Dermis microvascular lymphatic vessel endothelial cell (primary cell): Measurements from ENCODE around the gene CPSF4L. TPM values are rescaled to one million over a fixed set of nuclear protein-coding genes. Genes with fewer than 3 reads are reported as not detected.
"Not testable (repeated sequence)": the region's sequence is repeated elsewhere in the genome, so short reads cannot be mapped to it uniquely, and the experiment has no call there.

Source experiments
- DNase-seq, 2 donors: peaks; one replicate each; pipeline versions ENCODE4 v3.0.0 to v3.0.0-alpha.2; 2010; ENCODE audit warnings: low read depth in 2 of 2
- total RNA-seq: library from RNA; depleted of rRNA; stranded (reverse); fragments of >200 nt; gene quantifications from 2 replicates; pipeline ENCODE4 v1.2.1, GENCODE V29; 2014

The CPSF4L gene
- not detected in 2 replicates for total RNA-seq

- no peak for DNase-seq
Observed at GRCh38 chr17:73261617-73261951, at the start of gene CPSF4L. CPSF4L (minus strand) TSS chr17:73261880; CDS start chr17:73261818, 62 bp downstream.

DNA sequence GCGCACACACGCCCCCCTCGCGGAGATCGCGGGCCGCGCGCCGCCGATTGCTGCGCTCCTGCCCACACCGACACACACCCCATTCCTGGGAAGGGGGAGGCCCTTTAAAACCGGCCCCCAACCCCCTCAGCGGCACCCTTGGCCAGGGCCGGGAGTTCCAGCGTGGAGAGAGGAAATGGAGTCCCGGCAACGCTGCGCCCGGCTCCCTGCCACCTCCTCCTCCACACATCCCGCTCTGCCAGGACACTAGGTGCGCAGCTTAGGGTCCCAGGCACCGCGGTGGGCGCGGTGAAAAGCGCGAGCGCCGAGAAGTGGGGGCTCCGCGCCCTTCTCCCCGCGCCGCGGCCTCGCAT lies 49.7 kb upstream of the CPSF4L start:
- no peak for DNase-seq

DNA sequence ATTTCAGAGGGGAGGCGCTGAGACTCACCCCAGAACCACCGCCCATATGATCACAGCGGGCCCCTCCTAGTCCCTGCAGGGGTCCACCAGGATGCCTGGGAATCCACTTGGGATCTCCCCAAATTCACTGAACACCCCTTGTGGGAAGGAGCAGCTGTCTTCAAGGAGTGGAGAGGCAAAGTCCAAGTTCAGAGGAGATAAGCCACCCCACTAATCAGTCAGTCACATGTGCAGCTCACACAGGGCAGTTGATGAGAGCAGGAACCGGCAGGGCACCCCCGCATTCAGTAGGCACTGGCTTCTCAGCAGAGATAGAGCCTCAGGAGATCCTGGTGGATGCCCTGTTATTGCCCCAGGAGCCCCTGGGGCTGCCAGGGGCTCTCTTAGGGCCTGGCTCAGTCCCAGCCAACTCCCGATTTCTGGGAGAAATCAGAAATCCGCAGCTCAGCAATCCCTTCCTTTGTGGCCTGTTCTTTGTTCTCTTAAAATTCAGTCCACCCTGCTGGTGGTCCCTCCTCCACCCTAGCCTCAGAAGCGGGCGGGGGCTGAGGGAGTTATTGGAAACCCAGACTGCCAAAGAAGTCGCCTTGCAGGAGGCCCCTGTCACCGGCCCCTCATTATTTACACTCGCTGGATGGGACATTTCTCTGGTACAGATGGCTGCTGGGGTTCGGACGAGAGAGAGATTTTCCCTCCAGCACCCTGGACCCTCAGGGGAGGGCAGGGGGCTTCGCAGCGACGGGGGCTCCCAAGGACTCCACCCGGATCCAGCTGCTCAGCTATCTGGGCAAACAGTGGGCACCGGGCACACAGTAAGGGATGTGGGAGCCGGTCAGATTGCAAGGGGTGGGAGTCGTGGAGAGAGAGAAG lies 48.3 kb upstream of the CPSF4L start:
- no peak for DNase-seq

DNA sequence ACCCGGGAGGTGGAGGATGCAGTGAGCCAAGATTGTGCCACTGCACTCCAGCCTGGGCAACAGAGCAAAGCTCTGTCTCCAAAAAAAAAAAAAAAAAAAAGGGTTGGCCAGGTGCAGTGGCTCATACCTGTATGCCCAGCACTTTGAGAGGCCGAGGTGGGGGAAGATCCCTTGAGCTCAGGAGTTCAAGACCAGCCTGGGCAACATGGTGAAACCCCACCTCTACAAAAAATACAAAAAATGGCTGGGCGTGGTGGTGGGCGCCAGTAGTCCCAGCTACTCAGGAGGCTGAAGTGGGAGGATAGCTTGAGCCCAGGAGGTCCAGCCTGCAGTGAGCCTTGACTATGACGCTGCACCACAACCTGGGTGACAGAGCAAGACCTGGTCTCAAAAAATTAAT lies 47.3 kb upstream of the CPSF4L start:
- not testable (repeated sequence) for DNase-seq

DNA sequence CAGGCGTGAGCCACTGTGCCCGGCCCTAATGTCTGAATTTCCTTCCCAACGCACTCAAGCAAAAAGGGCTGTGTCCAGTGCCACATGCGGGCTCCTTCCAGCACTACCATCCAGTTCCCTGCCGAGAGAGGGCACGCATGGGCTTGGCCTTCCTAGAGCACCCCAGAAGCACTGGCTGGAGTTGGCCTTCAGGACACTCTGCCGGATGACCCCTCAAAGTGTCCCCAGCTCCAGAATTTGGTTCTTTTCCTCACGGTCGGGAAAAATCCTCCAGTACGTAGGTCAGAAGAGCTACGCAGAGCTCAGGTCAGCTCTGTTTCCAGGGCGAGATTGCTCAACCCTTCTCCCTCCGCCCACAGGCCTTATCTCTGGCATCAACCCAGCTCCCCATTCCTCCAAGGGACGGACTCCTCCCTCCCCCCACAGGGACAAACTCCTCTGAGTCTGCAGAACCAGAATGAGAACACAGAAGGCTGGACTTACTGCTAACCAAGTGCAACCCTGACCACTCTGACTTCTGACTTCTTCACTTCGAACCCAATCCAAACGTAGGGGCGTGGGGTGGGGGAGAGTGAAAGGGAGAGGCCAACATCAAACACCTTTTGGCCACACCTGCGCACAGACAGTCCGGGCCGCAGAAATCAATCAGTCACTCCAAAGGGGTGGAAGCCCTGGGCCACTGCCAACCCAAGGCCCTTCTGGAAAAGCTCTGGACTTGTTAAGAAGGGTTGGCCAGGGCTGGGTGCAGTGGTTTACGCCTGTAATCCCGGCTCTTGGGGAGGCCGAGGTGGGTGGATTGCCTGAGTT lies 46.5 kb upstream of the CPSF4L start:
- DNase-seq: peak in 1 of 2 donors; percentile 37

GRCh38 chr17:73307130-73307529 lies 45.5 kb upstream of the CPSF4L start:
- DNase-seq: no peak

DNA sequence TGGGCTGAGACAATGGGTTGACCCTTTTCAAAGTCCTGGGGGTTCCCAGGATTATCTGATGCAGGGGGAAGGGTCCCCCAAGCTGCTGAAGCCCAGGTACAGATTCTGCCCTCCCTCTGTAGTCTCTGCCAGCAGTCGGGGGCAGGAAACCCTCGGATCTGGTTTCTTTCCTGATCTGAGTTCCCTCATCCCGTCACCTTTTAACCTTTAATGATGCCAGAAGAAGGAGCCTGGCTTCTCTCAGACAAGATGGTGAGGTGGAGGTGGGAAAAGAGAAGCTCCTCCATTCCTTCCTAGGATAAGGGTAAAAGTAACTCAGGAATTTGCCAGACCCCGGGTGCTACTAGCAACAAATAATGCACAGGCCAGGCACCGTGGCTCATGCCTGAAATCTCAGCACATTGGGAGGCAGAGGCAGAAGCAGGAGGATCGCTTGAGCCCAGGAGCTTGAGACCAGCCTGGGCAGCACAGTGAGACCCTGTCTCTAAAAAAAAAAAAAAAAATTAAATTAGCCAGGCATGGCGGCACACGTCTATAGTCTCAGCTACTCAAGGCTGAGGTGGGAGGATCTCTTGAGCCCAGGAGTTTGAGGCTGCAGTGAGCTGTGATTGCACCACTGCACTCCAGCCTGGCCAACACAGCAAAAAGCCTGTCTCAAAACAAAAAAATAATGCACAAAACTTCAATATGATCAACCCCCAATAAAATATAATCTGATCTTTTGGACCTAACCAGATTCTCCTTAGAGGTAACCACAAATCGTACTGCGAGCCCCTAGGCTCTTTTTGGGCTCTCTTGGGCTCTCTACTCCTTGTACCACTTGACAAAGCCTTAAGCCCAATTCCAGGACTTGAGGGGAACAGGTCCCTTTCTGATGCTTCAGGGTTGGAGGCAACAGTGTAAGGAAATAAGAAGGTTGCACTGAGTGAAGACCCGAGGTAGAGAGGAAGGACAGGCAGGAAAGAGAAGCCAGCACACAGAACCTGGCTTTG lies 44.5 kb upstream of the CPSF4L start:
- DNase-seq: no peak

GRCh38 chr17:73304971-73305812 lies 43.5 kb upstream of the CPSF4L start:
- peak; percentile 20 to 74 for DNase-seq

DNA sequence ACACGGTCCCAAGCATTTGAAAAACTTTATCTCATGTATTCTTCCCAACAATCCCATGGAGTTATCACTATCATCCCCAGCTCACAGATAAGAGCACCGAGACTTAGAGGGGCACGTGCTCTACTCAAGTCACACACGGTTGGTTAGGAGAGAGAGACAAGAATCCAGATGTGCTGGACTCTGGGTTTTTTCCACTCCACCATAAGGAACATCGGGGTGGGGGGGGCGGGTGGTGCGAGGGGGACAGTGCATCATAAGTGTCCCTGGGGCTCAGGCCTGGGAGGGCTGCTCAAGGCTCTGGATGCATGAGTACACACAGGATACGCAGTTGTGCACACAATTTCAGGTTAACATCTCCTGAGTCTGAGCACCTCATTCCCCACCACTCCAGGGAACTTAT lies 42.8 kb upstream of the CPSF4L start:
- no peak for DNase-seq

- DNase-seq: no peak
Observed at GRCh38 chr17:73302189-73302588, 40.5 kb upstream of the CPSF4L start.

DNA sequence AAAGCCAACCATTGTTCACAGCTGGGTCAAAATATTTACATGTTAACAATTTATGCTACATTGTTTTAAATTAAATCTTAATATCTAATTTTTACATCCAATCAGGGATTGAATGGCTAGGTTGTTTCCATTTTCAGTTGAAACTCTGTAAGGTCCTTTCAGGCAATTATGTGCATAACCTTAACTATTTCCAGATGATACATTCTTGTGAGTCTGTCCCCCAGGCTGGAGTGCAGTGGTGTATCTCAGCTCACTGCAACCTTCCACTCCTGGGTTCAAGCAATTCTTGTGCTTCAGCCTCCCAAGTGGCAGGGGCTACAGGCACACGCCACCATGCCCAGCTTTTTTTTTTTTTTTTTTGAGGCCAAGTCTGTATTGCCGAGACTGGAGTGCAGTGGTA lies 39.7 kb upstream of the CPSF4L start:
- DNase-seq: no peak

- no peak for DNase-seq
Observed at GRCh38 chr17:73300392-73300791, 38.7 kb upstream of the CPSF4L start.

GRCh38 chr17:73297934-73298861 lies 36.5 kb upstream of the CPSF4L start:
- no peak for DNase-seq

- DNase-seq: no peak
Observed at GRCh38 chr17:73293480-73293911, 31.8 kb upstream of the CPSF4L start.

- no peak for DNase-seq
Observed at GRCh38 chr17:73293031-73293430, 31.4 kb upstream of the CPSF4L start.

- DNase-seq: peak; percentile 85 to 92
Observed at GRCh38 chr17:73292031-73292531, 30.4 kb upstream of the CPSF4L start.

- DNase-seq: peak in 1 of 2 donors; percentile 49
Observed at GRCh38 chr17:73291260-73291801, 29.7 kb upstream of the CPSF4L start.

DNA sequence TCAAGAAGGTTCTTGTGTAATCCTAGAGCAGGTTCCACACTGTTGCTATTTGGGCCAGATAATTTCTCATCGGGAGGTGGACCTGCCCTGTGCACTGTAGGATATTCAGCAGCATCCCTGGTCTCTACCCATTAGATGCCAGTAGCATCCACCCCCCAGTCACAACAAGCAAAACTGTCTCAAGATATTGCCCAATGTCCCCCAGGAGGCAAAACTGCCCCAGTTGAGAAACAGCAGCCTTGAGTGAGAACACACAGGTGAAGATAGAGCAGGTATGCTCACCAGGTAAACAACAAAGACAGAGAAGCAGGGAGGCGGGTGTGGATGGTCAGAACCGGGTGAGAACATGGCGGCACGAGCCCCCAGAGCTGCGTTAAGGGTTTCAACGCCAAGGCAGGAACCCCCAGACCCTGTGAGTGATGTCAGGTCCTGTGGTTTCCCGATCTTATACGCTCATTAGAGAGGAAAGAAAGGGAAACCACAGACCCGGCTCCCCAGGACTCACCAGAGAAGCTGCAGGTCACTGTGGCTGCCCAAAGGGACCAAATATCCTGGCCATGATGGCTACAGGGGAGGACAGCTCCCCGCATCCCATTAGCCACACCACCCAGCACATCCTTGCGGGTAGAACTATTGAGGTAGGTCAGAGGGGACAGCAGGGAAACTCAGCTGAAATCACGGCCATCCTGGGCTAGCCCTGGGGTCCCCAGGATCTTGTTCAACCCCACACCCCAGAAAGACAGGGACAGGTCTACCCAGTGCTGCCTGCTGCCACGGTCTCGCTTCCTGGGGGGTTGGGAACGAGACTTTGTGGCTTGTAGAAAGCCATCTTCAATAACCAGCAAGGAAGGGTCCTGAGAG lies 28.9 kb upstream of the CPSF4L start:
- no peak for DNase-seq
